ENCODE measurements around the gene EPB41L1. TPM values are rescaled to one million over a fixed set of nuclear protein-coding genes. Genes with fewer than 3 reads are reported as not detected.

The EPB41L1 gene
- total RNA-seq, 1 experiment from 2014 or later, result 42.1 TPM

DNA sequence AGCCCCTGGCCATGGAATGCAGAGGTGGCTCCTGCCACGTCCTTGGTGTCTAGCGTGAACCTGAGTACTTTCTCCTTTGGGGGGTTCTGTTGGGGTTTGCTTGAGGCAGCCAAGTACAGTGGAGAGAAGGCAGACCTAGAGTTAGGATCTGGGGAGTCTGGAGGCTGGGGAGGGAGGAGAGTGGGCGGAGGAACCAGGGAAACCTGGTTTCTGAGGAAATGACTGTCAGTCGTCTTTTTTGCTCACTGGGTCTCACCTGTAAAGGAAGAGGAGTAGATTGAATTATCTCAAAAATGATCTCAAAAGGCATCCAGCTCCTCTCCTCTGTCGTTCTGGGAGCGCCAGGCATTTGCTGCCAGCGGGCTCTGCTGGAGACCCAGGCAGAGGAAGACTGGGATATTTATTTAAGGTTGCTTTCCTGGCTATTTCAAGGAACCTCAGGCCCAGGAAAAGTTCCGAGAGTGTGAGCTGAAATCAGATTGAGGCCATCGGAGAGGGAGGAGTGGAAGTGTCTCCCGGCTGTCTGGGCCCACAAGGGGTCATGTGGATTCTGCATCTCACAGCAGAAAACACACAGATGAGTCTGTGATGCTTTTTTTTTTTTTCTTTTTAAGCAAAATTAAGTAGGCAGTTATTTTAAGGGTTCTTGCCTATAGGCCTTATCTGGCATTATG is 16.1 kb downstream of the EPB41L1 start:
- POLR2A ChIA-PET, result no interaction called here

More for the DNA sequence above, 16.1 kb downstream of the EPB41L1 start:
- ChIA-PET CTCF (no interaction called here), RAD21 (ENCODE audit: low non-redundant PET in 1 of 2, low total read pairs in 2 of 2, uncharacterized antibody in 2 of 2, unreplicated experiment in 2 of 2) (no interaction called here)
- ATAC-seq (no peak), DNase-seq (ENCODE audit: low read depth, low spot score) (no peak)
- Histone ChIP-seq H2AFZ (ENCODE audit: low read depth, low read length, poor library complexity, severe bottlenecking) (no peak overlapping the region), H3K9ac (ENCODE audit: low read length) (no peak overlapping the region), H3K9me2 (ENCODE audit: insufficient read depth) (no peaks in the 10 kb centered on the region), H3K4me2 (ENCODE audit: low read length) (no peak overlapping the region), H3K27me3 (ENCODE audit: insufficient read depth, low read length) (no peaks in the 10 kb centered on the region), H3K9me3 (ENCODE audit: control insufficient read depth in 1 of 2, insufficient read depth in 1 of 2, low read depth in 1 of 2, low read length in 2 of 2) (no peaks in the 10 kb centered on the region), H3K4me3 (replicated peaks in 1 of 2; ENCODE audit: low read depth in 1 of 2, low read length in 2 of 2) (no peak overlapping the region), H3K4me1 (ENCODE audit: control insufficient read depth in 1 of 2, insufficient read depth in 2 of 2, low read length in 2 of 2) (peaks cover 18 to 38% of the 10 kb centered on the region in 2 experiments), H3K79me2 (ENCODE audit: insufficient read depth, low read length) (no peaks in the 10 kb centered on the region), H3K27ac (ENCODE audit: low read depth, low read length) (no peak overlapping the region), H3K36me3 (ENCODE audit: control insufficient read depth in 1 of 2, insufficient read depth in 2 of 2, low read length in 2 of 2) (no peaks in the 10 kb centered on the region), H4K20me1 (ENCODE audit: insufficient read depth) (no peaks in the 10 kb centered on the region)
- intact Hi-C loops (cut with micrococcal nuclease), result no loop called here
- no TSS peak for BruUV-seq (replicated peaks)
- TF ChIP-seq EZH2 (IDR thresholded peaks at IDR 0.05) (no peak), ZNF274 (IDR thresholded peaks at IDR 0.05; ENCODE audit: low read depth, low read length) (no peak), ELF1 (IDR thresholded peaks at IDR 0.05; ENCODE audit: borderline replicate concordance, low read depth) (no peak), SP1 (IDR thresholded peaks at IDR 0.05; ENCODE audit: low read depth) (no peak), JUND (IDR thresholded peaks at IDR 0.05) (no peak), EZH2phosphoT487 (IDR thresholded peaks at IDR 0.05; ENCODE audit: borderline replicate concordance) (no peak), CBX3 (IDR thresholded peaks at IDR 0.05; ENCODE audit: low read depth) (no peak), EGR1 (IDR thresholded peaks at IDR 0.05; ENCODE audit: low read depth) (no peak), YY1 (IDR thresholded peaks at IDR 0.05; ENCODE audit: extremely low read depth, insufficient replicate concordance, low read depth, low read length) (no peak), SRF (IDR thresholded peaks at IDR 0.05; ENCODE audit: low read depth) (no peak), POLR2A (IDR thresholded peaks at IDR 0.05; ENCODE audit: borderline replicate concordance, extremely low read depth, insufficient read depth, insufficient read length) (no peak), CEBPB (IDR thresholded peaks at IDR 0.05; ENCODE audit: low read depth) (no peak), TCF7L2 (IDR thresholded peaks at IDR 0.05; ENCODE audit: borderline replicate concordance, extremely low read depth, insufficient read depth, insufficient read length) (no peak), RAD21 (IDR thresholded peaks at IDR 0.05; ENCODE audit: low read depth) (no peak), POLR2AphosphoS5 (IDR thresholded peaks at IDR 0.05; ENCODE audit: low read depth, low read length) (no peak)
- TF ChIP-seq, protein P1, sequence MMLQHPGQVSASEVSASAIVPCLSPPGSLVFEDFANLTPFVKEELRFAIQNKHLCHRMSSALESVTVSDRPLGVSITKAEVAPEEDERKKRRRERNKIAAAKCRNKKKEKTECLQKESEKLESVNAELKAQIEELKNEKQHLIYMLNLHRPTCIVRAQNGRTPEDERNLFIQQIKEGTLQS (IDR thresholded peaks at IDR 0.05), result no peak
- TF ChIP-seq, protein P2, sequence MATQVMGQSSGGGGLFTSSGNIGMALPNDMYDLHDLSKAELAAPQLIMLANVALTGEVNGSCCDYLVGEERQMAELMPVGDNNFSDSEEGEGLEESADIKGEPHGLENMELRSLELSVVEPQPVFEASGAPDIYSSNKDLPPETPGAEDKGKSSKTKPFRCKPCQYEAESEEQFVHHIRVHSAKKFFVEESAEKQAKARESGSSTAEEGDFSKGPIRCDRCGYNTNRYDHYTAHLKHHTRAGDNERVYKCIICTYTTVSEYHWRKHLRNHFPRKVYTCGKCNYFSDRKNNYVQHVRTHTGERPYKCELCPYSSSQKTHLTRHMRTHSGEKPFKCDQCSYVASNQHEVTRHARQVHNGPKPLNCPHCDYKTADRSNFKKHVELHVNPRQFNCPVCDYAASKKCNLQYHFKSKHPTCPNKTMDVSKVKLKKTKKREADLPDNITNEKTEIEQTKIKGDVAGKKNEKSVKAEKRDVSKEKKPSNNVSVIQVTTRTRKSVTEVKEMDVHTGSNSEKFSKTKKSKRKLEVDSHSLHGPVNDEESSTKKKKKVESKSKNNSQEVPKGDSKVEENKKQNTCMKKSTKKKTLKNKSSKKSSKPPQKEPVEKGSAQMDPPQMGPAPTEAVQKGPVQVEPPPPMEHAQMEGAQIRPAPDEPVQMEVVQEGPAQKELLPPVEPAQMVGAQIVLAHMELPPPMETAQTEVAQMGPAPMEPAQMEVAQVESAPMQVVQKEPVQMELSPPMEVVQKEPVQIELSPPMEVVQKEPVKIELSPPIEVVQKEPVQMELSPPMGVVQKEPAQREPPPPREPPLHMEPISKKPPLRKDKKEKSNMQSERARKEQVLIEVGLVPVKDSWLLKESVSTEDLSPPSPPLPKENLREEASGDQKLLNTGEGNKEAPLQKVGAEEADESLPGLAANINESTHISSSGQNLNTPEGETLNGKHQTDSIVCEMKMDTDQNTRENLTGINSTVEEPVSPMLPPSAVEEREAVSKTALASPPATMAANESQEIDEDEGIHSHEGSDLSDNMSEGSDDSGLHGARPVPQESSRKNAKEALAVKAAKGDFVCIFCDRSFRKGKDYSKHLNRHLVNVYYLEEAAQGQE (IDR thresholded peaks at IDR 0.05; ENCODE audit: low read depth), result no peak
- TF ChIP-seq, protein P3, sequence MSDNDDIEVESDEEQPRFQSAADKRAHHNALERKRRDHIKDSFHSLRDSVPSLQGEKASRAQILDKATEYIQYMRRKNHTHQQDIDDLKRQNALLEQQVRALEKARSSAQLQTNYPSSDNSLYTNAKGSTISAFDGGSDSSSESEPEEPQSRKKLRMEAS (IDR thresholded peaks at IDR 0.05), result no peak
- TF ChIP-seq, protein P4, sequence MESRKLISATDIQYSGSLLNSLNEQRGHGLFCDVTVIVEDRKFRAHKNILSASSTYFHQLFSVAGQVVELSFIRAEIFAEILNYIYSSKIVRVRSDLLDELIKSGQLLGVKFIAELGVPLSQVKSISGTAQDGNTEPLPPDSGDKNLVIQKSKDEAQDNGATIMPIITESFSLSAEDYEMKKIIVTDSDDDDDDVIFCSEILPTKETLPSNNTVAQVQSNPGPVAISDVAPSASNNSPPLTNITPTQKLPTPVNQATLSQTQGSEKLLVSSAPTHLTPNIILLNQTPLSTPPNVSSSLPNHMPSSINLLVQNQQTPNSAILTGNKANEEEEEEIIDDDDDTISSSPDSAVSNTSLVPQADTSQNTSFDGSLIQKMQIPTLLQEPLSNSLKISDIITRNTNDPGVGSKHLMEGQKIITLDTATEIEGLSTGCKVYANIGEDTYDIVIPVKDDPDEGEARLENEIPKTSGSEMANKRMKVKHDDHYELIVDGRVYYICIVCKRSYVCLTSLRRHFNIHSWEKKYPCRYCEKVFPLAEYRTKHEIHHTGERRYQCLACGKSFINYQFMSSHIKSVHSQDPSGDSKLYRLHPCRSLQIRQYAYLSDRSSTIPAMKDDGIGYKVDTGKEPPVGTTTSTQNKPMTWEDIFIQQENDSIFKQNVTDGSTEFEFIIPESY (IDR thresholded peaks at IDR 0.05; ENCODE audit: extremely low read depth, insufficient replicate concordance, low read length), result no peak
- TF ChIP-seq, protein P5, sequence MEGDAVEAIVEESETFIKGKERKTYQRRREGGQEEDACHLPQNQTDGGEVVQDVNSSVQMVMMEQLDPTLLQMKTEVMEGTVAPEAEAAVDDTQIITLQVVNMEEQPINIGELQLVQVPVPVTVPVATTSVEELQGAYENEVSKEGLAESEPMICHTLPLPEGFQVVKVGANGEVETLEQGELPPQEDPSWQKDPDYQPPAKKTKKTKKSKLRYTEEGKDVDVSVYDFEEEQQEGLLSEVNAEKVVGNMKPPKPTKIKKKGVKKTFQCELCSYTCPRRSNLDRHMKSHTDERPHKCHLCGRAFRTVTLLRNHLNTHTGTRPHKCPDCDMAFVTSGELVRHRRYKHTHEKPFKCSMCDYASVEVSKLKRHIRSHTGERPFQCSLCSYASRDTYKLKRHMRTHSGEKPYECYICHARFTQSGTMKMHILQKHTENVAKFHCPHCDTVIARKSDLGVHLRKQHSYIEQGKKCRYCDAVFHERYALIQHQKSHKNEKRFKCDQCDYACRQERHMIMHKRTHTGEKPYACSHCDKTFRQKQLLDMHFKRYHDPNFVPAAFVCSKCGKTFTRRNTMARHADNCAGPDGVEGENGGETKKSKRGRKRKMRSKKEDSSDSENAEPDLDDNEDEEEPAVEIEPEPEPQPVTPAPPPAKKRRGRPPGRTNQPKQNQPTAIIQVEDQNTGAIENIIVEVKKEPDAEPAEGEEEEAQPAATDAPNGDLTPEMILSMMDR (IDR thresholded peaks at IDR 0.05 in 2 of 3, conservative IDR thresholded peaks at IDR 0.05 in 1 of 3; ENCODE audit: borderline replicate concordance in 1 of 3, insufficient read depth in 1 of 3, low read depth in 2 of 3, low read length in 2 of 3), result no peak
